ENCODE measurements around the gene APOL4.
A peak's percentile ranks its signal among the peaks of the same experiment; 100 is the strongest.
"Not testable (repeated sequence)": the region's sequence is repeated elsewhere in the genome, so short reads cannot be mapped to it uniquely, and the experiment has no call there.

The APOL4 gene

GRCh38 chr22:36234213-36234612 is 32.6 kb upstream of the APOL4 start:
- H3K9me3 ChIP-seq (replicated peaks in 1 of 11), result 0 out of 22 replicates have a peak, but pooled peaks cover 0 to 8% (median 0%) of the 10 kb centered on the region in 11 experiments
- H3K4me3 ChIP-seq, result no peak overlapping the region
- peaks cover 0 to 34% (median 4%) of the 10 kb centered on the region in 11 experiments; a peak in 8 of 22 replicates for H4K20me1 ChIP-seq
- no peak overlapping the region; a peak in 1 of 22 replicates for H3K9ac ChIP-seq
- no peaks in the 10 kb centered on the region for H3K27me3 ChIP-seq
- H3K36me3 ChIP-seq, result peaks cover 24 to 77% (median 58%) of the 10 kb centered on the region in 11 experiments
- no peak overlapping the region for H3K27ac ChIP-seq
- H3K4me1 ChIP-seq, result peaks cover 39 to 61% (median 48%) of the 10 kb centered on the region in 10 experiments
- H3K4me2 ChIP-seq, result 0 out of 22 replicates have a peak overlapping the region, but pooled peaks of 1 of the 11 experiments have one; percentile 15
- TF ChIP-seq Cebpa-rat (IDR thresholded peaks at IDR 0.05), result no peak

- H3K9ac ChIP-seq, result no peak overlapping the region; a peak in 2 of 22 replicates
- peaks cover 37 to 61% (median 46%) of the 10 kb centered on the region in 10 experiments for H3K4me1 ChIP-seq
- no peak overlapping the region for H3K27ac ChIP-seq
- no peak overlapping the region for H3K4me3 ChIP-seq
- 0 out of 22 replicates have a peak, but pooled peaks cover 0 to 8% (median 0%) of the 10 kb centered on the region in 11 experiments for H3K9me3 ChIP-seq (replicated peaks in 1 of 11)
- H3K27me3 ChIP-seq, result no peaks in the 10 kb centered on the region
- peak overlapping the region in 2 of 11 experiments; percentile 37 to 65; a peak in 3 of 22 replicates for H3K4me2 ChIP-seq
- peaks cover 0 to 34% (median 4%) of the 10 kb centered on the region in 11 experiments; a peak in 8 of 22 replicates for H4K20me1 ChIP-seq
- H3K36me3 ChIP-seq, result peaks cover 27 to 81% (median 62%) of the 10 kb centered on the region in 11 experiments
- TF ChIP-seq Cebpa-rat (IDR thresholded peaks at IDR 0.05), result no peak
Observed at GRCh38 chr22:36233796-36234195, 32.2 kb upstream of the APOL4 start.

- no peak for TF ChIP-seq Cebpa-rat (IDR thresholded peaks at IDR 0.05)
- H3K4me2 ChIP-seq, result peak overlapping the region in 5 of 11 experiments; percentile 37 to 65 (median 62); a peak in 10 of 22 replicates
- H3K9me3 ChIP-seq (replicated peaks in 1 of 11), result 0 out of 22 replicates have a peak, but pooled peaks cover 0 to 8% (median 0%) of the 10 kb centered on the region in 11 experiments
- H3K4me3 ChIP-seq, result no peak overlapping the region
- peaks cover 35 to 90% (median 71%) of the 10 kb centered on the region in 11 experiments for H3K36me3 ChIP-seq
- H3K9ac ChIP-seq, result peak overlapping the region in 2 of 11 experiments; percentile 38 to 43; a peak in 2 of 22 replicates
- H3K27ac ChIP-seq, result no peak overlapping the region; a peak in 1 of 22 replicates
- H3K4me1 ChIP-seq, result peaks cover 28 to 54% (median 36%) of the 10 kb centered on the region in 10 experiments
- H4K20me1 ChIP-seq, result peaks cover 0 to 31% (median 4%) of the 10 kb centered on the region in 11 experiments; a peak in 8 of 22 replicates
- H3K27me3 ChIP-seq, result no peaks in the 10 kb centered on the region
Observed at GRCh38 chr22:36232715-36233401, 31.2 kb upstream of the APOL4 start.

GRCh38 chr22:36231051-36231450 is 29.4 kb upstream of the APOL4 start:
- H3K4me2 ChIP-seq; H3K27ac ChIP-seq; H3K27me3 ChIP-seq; H3K4me3 ChIP-seq; H3K9me3 ChIP-seq (replicated peaks in 1 of 11); H3K9ac ChIP-seq: not testable (repeated sequence)
- Histone ChIP-seq H3K4me1 (peaks cover 13 to 36% (median 20%) of the 10 kb centered on the region in 10 experiments; a peak in 19 of 20 replicates), H4K20me1 (peaks cover 0 to 18% (median 0%) of the 10 kb centered on the region in 11 experiments; a peak in 4 of 22 replicates), H3K36me3 (peaks cover 40 to 96% (median 70%) of the 10 kb centered on the region in 11 experiments)

GRCh38 chr22:36229649-36230048 is 28.0 kb upstream of the APOL4 start:
- Histone ChIP-seq H4K20me1 (peaks cover 0 to 18% (median 0%) of the 10 kb centered on the region in 11 experiments; a peak in 4 of 22 replicates), H3K4me1 (peaks cover 13 to 23% (median 18%) of the 10 kb centered on the region in 10 experiments; a peak in 19 of 20 replicates), H3K36me3 (peaks cover 38 to 87% (median 62%) of the 10 kb centered on the region in 11 experiments)
- not testable (repeated sequence) for H3K27ac ChIP-seq; H3K9ac ChIP-seq; H3K27me3 ChIP-seq; H3K4me3 ChIP-seq; H3K4me2 ChIP-seq; H3K9me3 ChIP-seq (replicated peaks in 1 of 11)

GRCh38 chr22:36228944-36229343 is 27.3 kb upstream of the APOL4 start:
- Histone ChIP-seq H3K27me3 (no peaks in the 10 kb centered on the region), H3K9me3 (replicated peaks in 1 of 11) (no peaks in the 10 kb centered on the region), H3K27ac (no peak overlapping the region), H3K4me3 (no peak overlapping the region), H4K20me1 (peaks cover 0 to 18% (median 0%) of the 10 kb centered on the region in 11 experiments; a peak in 4 of 22 replicates), H3K36me3 (peaks cover 38 to 80% (median 62%) of the 10 kb centered on the region in 11 experiments), H3K4me2 (no peak overlapping the region), H3K4me1 (peaks cover 13 to 21% (median 15%) of the 10 kb centered on the region in 10 experiments; a peak in 19 of 20 replicates), H3K9ac (no peak overlapping the region)
- no peak for TF ChIP-seq Cebpa-rat (IDR thresholded peaks at IDR 0.05)

GRCh38 chr22:36228369-36228768 is 26.8 kb upstream of the APOL4 start:
- not testable (repeated sequence) for H3K9ac ChIP-seq, H3K4me3 ChIP-seq

GRCh38 chr22:36227806-36228205 is 26.2 kb upstream of the APOL4 start:
- peaks cover 0 to 9% (median 0%) of the 10 kb centered on the region in 11 experiments; a peak in 2 of 22 replicates for H4K20me1 ChIP-seq

More at GRCh38 chr22:36228369-36228768, 26.8 kb upstream of the APOL4 start:
- Histone ChIP-seq H4K20me1 (peaks cover 0 to 13% (median 0%) of the 10 kb centered on the region in 11 experiments; a peak in 4 of 22 replicates), H3K36me3 (peaks cover 38 to 75% (median 60%) of the 10 kb centered on the region in 11 experiments), H3K4me1 (peaks cover 7 to 20% (median 14%) of the 10 kb centered on the region in 10 experiments; a peak in 19 of 20 replicates)
- H3K4me2 ChIP-seq; H3K27me3 ChIP-seq; H3K27ac ChIP-seq; H3K9me3 ChIP-seq (replicated peaks in 1 of 11): not testable (repeated sequence)

GRCh38 chr22:36227396-36227795 is 25.8 kb upstream of the APOL4 start:
- H3K4me1 ChIP-seq, result peaks cover 0 to 12% (median 8%) of the 10 kb centered on the region in 10 experiments; a peak in 15 of 20 replicates
- no peaks in the 10 kb centered on the region for H3K9me3 ChIP-seq (replicated peaks in 1 of 11)
- H3K36me3 ChIP-seq, result peaks cover 29 to 65% (median 50%) of the 10 kb centered on the region in 11 experiments
- H3K27ac ChIP-seq, result no peak overlapping the region
- no peak overlapping the region for H3K4me2 ChIP-seq
- H4K20me1 ChIP-seq, result peaks cover 0 to 9% (median 0%) of the 10 kb centered on the region in 11 experiments; a peak in 2 of 22 replicates
- H3K27me3 ChIP-seq, result no peaks in the 10 kb centered on the region
- no peak overlapping the region for H3K4me3 ChIP-seq
- TF ChIP-seq Cebpa-rat (IDR thresholded peaks at IDR 0.05), result no peak
- no peak overlapping the region for H3K9ac ChIP-seq

More at GRCh38 chr22:36227806-36228205, 26.2 kb upstream of the APOL4 start:
- Histone ChIP-seq H3K4me1 (peaks cover 2 to 16% (median 11%) of the 10 kb centered on the region in 10 experiments; a peak in 19 of 20 replicates), H3K27me3 (no peaks in the 10 kb centered on the region), H3K36me3 (peaks cover 33 to 69% (median 54%) of the 10 kb centered on the region in 11 experiments), H3K4me3 (no peak overlapping the region), H3K4me2 (no peak overlapping the region), H3K9ac (no peak overlapping the region), H3K27ac (no peak overlapping the region), H3K9me3 (replicated peaks in 1 of 11) (no peaks in the 10 kb centered on the region)
- no peak for TF ChIP-seq Cebpa-rat (IDR thresholded peaks at IDR 0.05)
